Right lobe of liver (tissue), 4 donors: ENCODE measurements around the gene COL16A1.

Experiments
- POLR2A ChIP-seq: fragments of 450-650 bp; IDR thresholded peaks from one replicate; pipeline ENCODE4 v1.6.1; 2017; ENCODE audit warnings: antibody characterized with exemption, mild to moderate bottlenecking
- TF ChIP-seq, protein P1 (sequence below), 4 donors: fragments of 200-600 bp in 3 of 4; fragments of 450-650 bp in 1 of 4; IDR thresholded peaks; one replicate each; pipeline versions ENCODE4 v1.5.1 to v1.8.0; 2016 to 2022; ENCODE audit warnings: antibody characterized with exemption in 4 of 4, mild to moderate bottlenecking in 2 of 4
- donor health status: DM: no; HTN: no; CAD: no.
- donor health status: DM: no; HTN: no; CAD: no.
- donor health status: DM: no; HTN: yes; CAD: no.

- TF ChIP-seq, protein P1, sequence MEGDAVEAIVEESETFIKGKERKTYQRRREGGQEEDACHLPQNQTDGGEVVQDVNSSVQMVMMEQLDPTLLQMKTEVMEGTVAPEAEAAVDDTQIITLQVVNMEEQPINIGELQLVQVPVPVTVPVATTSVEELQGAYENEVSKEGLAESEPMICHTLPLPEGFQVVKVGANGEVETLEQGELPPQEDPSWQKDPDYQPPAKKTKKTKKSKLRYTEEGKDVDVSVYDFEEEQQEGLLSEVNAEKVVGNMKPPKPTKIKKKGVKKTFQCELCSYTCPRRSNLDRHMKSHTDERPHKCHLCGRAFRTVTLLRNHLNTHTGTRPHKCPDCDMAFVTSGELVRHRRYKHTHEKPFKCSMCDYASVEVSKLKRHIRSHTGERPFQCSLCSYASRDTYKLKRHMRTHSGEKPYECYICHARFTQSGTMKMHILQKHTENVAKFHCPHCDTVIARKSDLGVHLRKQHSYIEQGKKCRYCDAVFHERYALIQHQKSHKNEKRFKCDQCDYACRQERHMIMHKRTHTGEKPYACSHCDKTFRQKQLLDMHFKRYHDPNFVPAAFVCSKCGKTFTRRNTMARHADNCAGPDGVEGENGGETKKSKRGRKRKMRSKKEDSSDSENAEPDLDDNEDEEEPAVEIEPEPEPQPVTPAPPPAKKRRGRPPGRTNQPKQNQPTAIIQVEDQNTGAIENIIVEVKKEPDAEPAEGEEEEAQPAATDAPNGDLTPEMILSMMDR (IDR thresholded peaks at IDR 0.05): no peak
- no peak for TF ChIP-seq POLR2A
Observed at GRCh38 chr1:31652891-31653499, 50.8 kb downstream of the COL16A1 start.
